HepG2 (cell line): ENCODE data around the gene PRR14. TPM values are rescaled to one million over a fixed set of nuclear protein-coding genes. Genes with fewer than 3 reads are reported as not detected.

ENCODE experiments used
- ELF4 ChIP-seq: sonication (generic); formaldehyde crosslinking; IDR thresholded peaks from 2 replicates; pipeline ENCODE4 v1.5.0; 2020; ENCODE audit warnings: missing genetic modification reagents, mild to moderate bottlenecking, moderate library complexity, borderline replicate concordance
- HOXD1 ChIP-seq: sonication (generic); formaldehyde crosslinking; IDR thresholded peaks from 2 replicates; pipeline ENCODE4 v1.5.0; 2020; ENCODE audit warnings: missing genetic modification reagents
- MED1 ChIP-seq: sonication (generic); formaldehyde crosslinking; IDR thresholded peaks from 2 replicates; pipeline ENCODE4 v1.4.0; 2020; ENCODE audit warnings: missing genetic modification reagents
- RNF2 ChIP-seq: fragments of 450-650 bp; conservative IDR thresholded peaks from 2 replicates; pipeline ENCODE4 v1.6.1; 2016; ENCODE audit warnings: low read depth
- SNAI1 ChIP-seq: sonication (generic); formaldehyde crosslinking; IDR thresholded peaks from 2 replicates; pipeline ENCODE4 v1.5.0; 2020; ENCODE audit warnings: mild to moderate bottlenecking, missing genetic modification reagents, borderline replicate concordance
- SOX13 ChIP-seq, 3 experiments: fragments of 450-650 bp in 1 of 3; sonication (generic) in 1 of 3; formaldehyde crosslinking in 1 of 3; IDR thresholded peaks in 2 of 3; conservative IDR thresholded peaks in 1 of 3; 2 replicates each; pipeline versions ENCODE4 v1.5.0 to v1.6.1; 2016 to 2020; ENCODE audit warnings: antibody characterized with exemption in 1 of 3, mild to moderate bottlenecking in 1 of 3, missing compliant biosample characterization in 1 of 3, missing genetic modification reagents in 1 of 3, moderate library complexity in 1 of 3
- WIZ ChIP-seq: sonication (generic); formaldehyde crosslinking; IDR thresholded peaks from 2 replicates; pipeline ENCODE4 v1.5.1; 2020; ENCODE audit warnings: mild to moderate bottlenecking, missing genetic modification reagents
- ZFP36L1 ChIP-seq: sonication (generic); formaldehyde crosslinking; IDR thresholded peaks from 2 replicates; pipeline ENCODE4 v1.8.0; 2022; ENCODE audit warnings: mild to moderate bottlenecking, missing genetic modification reagents, moderate library complexity
- ZNF674 ChIP-seq: sonication (generic); formaldehyde crosslinking; IDR thresholded peaks from 2 replicates; pipeline ENCODE4 v1.5.0; 2020; ENCODE audit warnings: low read depth, mild to moderate bottlenecking, missing genetic modification reagents
- ZNF766 ChIP-seq: sonication (generic); formaldehyde crosslinking; IDR thresholded peaks from 2 replicates; pipeline ENCODE4 v1.5.0; 2020; ENCODE audit warnings: missing genetic modification reagents, borderline replicate concordance
- ZZZ3 ChIP-seq: sonication (generic); formaldehyde crosslinking; IDR thresholded peaks from 2 replicates; pipeline ENCODE4 v1.4.0; 2020; ENCODE audit warnings: missing genetic modification reagents, mild to moderate bottlenecking, borderline replicate concordance
- polyA plus RNA-seq, 8 experiments: library from polyadenylated mRNA; depleted of rRNA in 3 of 8; stranded (reverse) in 7 of 8; unstranded in 1 of 8; fragments of >200 nt; fragmentation: Illumina TruSeq in 4 of 8; extraction: Trizol in 4 of 8; gene quantifications; 2 replicates each; pipeline versions ENCODE4 v1.2.1 to v1.2.3, GENCODE V29; 2011 to 2016; ENCODE audit warnings: low read depth in 4 of 8, missing spikeins in 1 of 8, mixed read lengths in 1 of 8; ENCODE audit not compliant: insufficient read depth in 1 of 8
- total RNA-seq, 5 experiments: library from RNA; depleted of rRNA; stranded (reverse); fragments of >200 nt; fragmentation: Illumina TruSeq; extraction: Trizol; gene quantifications; 2 replicates each; pipeline ENCODE4 v1.2.3, GENCODE V29; 2016; ENCODE audit warnings: low read depth in 1 of 5
- TF ChIP-seq, protein P1 (sequence below): sonication (generic); formaldehyde crosslinking; IDR thresholded peaks from 2 replicates; pipeline ENCODE4 v1.5.1; 2020; ENCODE audit warnings: mild to moderate bottlenecking, missing genetic modification reagents, moderate library complexity
- TF ChIP-seq, protein P2 (sequence below): sonication (generic); formaldehyde crosslinking; IDR thresholded peaks from 2 replicates; pipeline ENCODE4 v1.4.0; 2020; ENCODE audit warnings: mild to moderate bottlenecking, missing genetic modification reagents
- TF ChIP-seq, protein P3 (sequence below): sonication (generic); formaldehyde crosslinking; IDR thresholded peaks from 2 replicates; pipeline ENCODE4 v1.4.0; 2020; ENCODE audit warnings: missing genetic modification reagents

The PRR14 gene
- total and polyA plus RNA-seq, 2 of the 13 experiments (the other 11 are each of a cell fraction or from before 2014, with no cell fraction given), result 8.4 to 11.0 TPM

DNA sequence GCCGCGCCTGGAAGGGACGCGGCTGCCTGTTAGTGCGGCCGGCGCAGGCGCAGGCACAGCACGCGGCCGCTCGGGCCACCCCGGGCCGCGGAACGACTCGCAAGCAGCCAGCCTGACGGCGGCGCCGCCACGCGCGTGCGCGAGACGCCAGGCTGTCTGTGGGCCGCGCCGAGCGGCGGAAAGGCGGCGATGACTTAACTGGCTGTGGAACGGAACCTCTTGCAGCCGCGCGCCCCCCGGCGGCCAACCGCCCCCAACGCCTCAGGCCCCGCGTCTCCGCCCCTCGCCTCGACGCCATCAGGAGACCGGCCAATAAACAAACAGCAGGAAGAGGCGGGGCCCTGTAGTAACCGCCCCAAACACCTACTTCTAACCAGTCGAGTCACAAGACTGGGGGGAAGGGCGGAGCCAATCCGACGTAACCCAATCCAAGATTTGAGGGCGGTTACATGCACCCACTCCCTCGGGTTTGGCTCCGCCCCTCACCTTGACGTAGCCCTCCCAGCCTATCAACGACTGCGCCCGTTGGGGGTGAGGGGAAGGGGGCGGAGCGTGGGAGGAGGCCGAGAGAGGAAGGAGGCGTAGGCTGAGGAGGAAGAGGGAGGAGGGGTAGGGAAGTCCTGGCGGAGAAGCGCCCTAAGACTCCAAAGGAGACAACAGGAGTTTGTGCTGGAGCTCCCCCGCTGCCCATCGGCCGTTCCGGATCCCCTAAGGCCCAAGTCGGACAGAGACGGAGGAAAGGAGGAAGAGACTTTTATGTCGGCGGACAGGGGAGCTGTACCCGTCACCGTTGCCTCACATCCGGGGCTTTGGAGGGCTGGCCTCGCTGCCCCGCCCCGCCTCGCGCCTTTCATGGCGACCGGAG, 7.3 kb downstream of the PRR14 start, which contains the start of gene FBRS (continued):
- TF ChIP-seq ZZZ3 (CRISPR knock-in tag) (peak; percentile 76; the same call in 1 of the 2 replicates), ZNF766 (CRISPR knock-in tag) (peak; percentile 95; the same call in 1 of the 2 replicates), MED1 (CRISPR knock-in tag) (peak; percentile 79), WIZ (CRISPR knock-in tag) (peak; percentile 52; the same call in 1 of the 2 replicates), SNAI1 (no peak; the same call in 1 of the 2 replicates), SOX13 (IDR thresholded peaks at IDR 0.05) (no peak), SOX13 (CRISPR knock-in tag; conservative IDR thresholded peaks at IDR 0.05 in 1 of 2, IDR thresholded peaks at IDR 0.05 in 1 of 2) (peak in 1 of 2 experiments; percentile 58; a peak in 2 of 4 replicates), ELF4 (CRISPR knock-in tag) (peak; percentile 23; the same call in 1 of the 2 replicates), ZFP36L1 (CRISPR knock-in tag) (no peak), ZNF674 (CRISPR knock-in tag) (peak; percentile 87; the same call in 1 of the 2 replicates), RNF2 (peak; percentile 61; the same call in 1 of the 2 replicates), HOXD1 (peak; percentile 58; the same call in 1 of the 2 replicates)
- TF ChIP-seq, protein P1, sequence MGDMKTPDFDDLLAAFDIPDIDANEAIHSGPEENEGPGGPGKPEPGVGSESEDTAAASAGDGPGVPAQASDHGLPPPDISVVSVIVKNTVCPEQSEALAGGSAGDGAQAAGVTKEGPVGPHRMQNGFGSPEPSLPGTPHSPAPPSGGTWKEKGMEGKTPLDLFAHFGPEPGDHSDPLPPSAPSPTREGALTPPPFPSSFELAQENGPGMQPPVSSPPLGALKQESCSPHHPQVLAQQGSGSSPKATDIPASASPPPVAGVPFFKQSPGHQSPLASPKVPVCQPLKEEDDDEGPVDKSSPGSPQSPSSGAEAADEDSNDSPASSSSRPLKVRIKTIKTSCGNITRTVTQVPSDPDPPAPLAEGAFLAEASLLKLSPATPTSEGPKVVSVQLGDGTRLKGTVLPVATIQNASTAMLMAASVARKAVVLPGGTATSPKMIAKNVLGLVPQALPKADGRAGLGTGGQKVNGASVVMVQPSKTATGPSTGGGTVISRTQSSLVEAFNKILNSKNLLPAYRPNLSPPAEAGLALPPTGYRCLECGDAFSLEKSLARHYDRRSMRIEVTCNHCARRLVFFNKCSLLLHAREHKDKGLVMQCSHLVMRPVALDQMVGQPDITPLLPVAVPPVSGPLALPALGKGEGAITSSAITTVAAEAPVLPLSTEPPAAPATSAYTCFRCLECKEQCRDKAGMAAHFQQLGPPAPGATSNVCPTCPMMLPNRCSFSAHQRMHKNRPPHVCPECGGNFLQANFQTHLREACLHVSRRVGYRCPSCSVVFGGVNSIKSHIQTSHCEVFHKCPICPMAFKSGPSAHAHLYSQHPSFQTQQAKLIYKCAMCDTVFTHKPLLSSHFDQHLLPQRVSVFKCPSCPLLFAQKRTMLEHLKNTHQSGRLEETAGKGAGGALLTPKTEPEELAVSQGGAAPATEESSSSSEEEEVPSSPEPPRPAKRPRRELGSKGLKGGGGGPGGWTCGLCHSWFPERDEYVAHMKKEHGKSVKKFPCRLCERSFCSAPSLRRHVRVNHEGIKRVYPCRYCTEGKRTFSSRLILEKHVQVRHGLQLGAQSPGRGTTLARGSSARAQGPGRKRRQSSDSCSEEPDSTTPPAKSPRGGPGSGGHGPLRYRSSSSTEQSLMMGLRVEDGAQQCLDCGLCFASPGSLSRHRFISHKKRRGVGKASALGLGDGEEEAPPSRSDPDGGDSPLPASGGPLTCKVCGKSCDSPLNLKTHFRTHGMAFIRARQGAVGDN, result peak; percentile 89
- TF ChIP-seq, protein P2, sequence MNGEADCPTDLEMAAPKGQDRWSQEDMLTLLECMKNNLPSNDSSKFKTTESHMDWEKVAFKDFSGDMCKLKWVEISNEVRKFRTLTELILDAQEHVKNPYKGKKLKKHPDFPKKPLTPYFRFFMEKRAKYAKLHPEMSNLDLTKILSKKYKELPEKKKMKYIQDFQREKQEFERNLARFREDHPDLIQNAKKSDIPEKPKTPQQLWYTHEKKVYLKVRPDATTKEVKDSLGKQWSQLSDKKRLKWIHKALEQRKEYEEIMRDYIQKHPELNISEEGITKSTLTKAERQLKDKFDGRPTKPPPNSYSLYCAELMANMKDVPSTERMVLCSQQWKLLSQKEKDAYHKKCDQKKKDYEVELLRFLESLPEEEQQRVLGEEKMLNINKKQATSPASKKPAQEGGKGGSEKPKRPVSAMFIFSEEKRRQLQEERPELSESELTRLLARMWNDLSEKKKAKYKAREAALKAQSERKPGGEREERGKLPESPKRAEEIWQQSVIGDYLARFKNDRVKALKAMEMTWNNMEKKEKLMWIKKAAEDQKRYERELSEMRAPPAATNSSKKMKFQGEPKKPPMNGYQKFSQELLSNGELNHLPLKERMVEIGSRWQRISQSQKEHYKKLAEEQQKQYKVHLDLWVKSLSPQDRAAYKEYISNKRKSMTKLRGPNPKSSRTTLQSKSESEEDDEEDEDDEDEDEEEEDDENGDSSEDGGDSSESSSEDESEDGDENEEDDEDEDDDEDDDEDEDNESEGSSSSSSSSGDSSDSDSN, result peak; percentile 48
- TF ChIP-seq, protein P3, sequence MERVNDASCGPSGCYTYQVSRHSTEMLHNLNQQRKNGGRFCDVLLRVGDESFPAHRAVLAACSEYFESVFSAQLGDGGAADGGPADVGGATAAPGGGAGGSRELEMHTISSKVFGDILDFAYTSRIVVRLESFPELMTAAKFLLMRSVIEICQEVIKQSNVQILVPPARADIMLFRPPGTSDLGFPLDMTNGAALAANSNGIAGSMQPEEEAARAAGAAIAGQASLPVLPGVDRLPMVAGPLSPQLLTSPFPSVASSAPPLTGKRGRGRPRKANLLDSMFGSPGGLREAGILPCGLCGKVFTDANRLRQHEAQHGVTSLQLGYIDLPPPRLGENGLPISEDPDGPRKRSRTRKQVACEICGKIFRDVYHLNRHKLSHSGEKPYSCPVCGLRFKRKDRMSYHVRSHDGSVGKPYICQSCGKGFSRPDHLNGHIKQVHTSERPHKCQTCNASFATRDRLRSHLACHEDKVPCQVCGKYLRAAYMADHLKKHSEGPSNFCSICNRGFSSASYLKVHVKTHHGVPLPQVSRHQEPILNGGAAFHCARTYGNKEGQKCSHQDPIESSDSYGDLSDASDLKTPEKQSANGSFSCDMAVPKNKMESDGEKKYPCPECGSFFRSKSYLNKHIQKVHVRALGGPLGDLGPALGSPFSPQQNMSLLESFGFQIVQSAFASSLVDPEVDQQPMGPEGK (CRISPR knock-in tag), result peak; percentile 55
